WI38 (cell line): ENCODE data around the gene BIVM.
"Not testable (repeated sequence)": the region's sequence is repeated elsewhere in the genome, so short reads cannot be mapped to it uniquely, and the experiment has no call there.

ENCODE experiments used
- H3K4me3 ChIP-seq: 2 replicates; pipeline ENCODE4 v1.5.1; 2011; ENCODE audit warnings: low read depth, mild to moderate bottlenecking, control low read depth, low read length
- TF ChIP-seq, protein P1 (sequence below): IDR thresholded peaks from 2 replicates; pipeline ENCODE4 v1.5.1; 2012; ENCODE audit warnings: low read depth, mild to moderate bottlenecking, control low read depth, low read length

Gene BIVM

DNA sequence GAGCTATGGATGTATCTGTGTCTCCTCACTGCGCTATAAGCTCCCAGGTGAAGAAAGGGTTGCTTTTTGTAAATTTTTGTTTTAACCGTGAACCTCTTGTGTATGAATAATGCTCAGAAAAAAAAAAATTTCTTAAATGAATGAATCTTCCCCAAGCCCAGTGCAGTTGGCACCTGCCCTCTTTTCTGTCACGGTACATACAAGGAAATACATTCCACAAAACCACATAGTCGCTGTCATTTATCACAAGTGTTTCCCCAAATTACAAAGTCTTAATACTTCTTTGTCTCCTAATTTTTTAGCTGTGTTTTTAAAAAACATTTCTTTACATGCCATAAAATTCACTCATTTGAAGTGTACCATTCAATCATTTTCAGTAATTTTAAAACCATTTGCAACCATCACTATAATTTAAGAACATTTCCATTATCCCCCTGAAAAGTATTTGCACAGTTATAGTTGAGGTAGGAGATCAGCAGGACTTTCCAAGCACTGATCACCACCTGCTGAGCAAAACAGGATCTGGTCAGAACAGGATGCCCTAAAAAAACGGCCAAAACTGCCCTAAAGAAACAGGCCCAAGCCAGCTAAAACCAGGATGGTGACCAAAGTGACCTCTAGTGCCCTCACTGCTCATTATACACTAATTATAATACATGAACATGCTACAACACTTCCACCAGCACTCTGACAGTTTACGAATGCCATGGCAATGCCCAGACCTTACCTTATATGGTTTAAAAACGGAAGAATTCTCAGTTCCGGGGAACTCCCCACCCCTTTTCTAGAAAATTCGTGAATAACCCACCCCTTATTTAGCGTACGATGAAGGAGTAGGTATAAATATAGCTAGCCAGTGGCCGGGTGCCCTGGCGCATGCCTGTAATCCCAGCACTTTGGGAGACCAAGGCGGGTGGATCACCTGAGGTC lies 24.1 kb upstream of the BIVM start:
- H3K4me3 ChIP-seq: no peak overlapping the region
- TF ChIP-seq, protein P1, sequence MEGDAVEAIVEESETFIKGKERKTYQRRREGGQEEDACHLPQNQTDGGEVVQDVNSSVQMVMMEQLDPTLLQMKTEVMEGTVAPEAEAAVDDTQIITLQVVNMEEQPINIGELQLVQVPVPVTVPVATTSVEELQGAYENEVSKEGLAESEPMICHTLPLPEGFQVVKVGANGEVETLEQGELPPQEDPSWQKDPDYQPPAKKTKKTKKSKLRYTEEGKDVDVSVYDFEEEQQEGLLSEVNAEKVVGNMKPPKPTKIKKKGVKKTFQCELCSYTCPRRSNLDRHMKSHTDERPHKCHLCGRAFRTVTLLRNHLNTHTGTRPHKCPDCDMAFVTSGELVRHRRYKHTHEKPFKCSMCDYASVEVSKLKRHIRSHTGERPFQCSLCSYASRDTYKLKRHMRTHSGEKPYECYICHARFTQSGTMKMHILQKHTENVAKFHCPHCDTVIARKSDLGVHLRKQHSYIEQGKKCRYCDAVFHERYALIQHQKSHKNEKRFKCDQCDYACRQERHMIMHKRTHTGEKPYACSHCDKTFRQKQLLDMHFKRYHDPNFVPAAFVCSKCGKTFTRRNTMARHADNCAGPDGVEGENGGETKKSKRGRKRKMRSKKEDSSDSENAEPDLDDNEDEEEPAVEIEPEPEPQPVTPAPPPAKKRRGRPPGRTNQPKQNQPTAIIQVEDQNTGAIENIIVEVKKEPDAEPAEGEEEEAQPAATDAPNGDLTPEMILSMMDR: no peak

DNA sequence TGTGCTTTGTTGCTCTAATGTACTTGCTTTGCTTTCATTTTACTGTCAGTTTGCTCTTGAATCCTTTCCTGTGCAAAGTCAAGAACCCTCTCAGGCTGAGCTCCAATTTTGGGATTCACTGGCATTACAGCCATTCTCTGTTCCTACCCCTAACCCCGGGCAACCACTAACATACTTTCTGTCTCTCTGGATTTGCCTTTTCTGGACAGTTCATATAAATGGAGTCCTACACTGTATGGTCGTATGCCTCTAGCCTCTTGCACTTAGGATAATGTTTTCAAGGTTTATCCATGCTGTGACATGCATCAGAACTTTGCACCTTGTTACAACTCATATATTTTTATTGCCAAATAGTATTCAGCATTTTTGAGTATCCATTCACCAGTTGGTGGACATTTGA lies 22.6 kb upstream of the BIVM start:
- TF ChIP-seq, protein P1: no peak
- no peak overlapping the region for H3K4me3 ChIP-seq

DNA sequence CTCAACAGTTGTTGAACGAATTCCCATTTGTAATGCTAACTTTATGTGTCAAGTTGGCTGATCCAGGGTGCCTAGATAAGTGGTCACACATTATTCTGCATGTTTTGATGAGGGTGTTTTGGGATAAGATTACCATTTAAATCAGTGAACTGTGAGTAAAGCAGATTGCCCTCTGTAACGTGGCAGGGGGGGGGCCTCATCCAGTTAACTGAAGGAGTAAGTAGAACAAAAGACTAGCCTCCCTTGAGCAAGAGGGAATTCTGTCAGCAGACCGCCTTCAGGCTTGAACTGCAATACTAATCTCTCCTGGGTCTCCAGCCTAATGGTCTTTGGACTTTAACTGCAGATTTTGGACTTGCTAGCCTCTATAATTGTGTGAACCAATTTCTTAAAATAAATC lies 21.2 kb upstream of the BIVM start:
- TF ChIP-seq, protein P1: no peak
- no peak overlapping the region for H3K4me3 ChIP-seq

- TF ChIP-seq, protein P1: no peak
- H3K4me3 ChIP-seq: no peak overlapping the region
Observed at GRCh38 chr13:102779436-102780159, 19.3 kb upstream of the BIVM start.

- not testable (repeated sequence) for H3K4me3 ChIP-seq
Observed at GRCh38 chr13:102780656-102781055, 18.3 kb upstream of the BIVM start.

DNA sequence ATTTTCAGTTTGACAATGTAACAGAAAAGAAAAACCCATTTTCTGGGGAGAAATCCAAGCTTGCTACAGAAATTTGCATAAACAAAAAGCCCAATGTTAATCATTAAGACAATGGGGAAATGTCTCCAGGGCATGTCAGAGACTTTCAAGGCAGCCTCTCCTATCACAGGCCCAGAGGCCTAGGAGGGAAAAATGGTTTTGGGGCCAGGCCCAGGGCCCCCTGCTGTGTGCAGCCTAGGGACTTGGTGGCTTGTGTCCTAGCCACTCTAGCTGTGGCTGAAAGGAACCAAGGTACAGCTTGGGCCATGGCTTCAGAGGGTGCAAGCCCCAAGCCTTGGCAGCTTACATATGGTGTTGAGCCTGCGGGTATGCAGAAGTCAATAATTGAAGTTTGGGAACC lies 17.3 kb upstream of the BIVM start:
- TF ChIP-seq, protein P1: no peak
- no peak overlapping the region for H3K4me3 ChIP-seq

DNA sequence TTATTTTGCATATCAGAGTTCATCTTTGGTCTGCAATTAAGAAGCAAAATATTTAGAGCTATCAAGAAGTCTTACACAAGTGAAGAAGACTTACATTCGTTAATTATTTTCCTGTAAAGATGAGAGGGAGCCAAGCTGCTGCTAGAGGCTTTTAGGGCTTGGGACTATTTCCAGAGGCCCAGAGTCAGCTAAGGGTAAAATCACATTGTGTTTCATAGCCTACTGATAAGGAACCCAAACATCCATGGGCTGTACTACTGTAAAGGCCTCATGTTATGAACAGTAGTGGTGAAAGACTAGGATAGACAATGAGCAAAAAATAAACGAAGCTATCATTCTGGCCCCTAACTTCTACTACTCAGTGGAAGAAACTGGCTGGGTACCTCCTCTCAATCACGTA lies 14.4 kb upstream of the BIVM start:
- no peak overlapping the region for H3K4me3 ChIP-seq
- TF ChIP-seq, protein P1: no peak
